GM12878 (cell line): Measurements from ENCODE around the gene RBBP4. TPM values are rescaled to one million over a fixed set of nuclear protein-coding genes. Genes with fewer than 3 reads are reported as not detected.

Experiments
- ATAC-seq: fragments of 200-7000 bp; cut with Tn5 transposase; 3 replicates; pipeline ENCODE4 v1.9.1; 2020; ENCODE audit warnings: mild to moderate bottlenecking, moderate library complexity
- BruUV-seq: library from RNA; stranded (reverse); fragments of 400-500 nt; replicated peaks from 2 replicates; lab custom pipeline; 2021; lab: Mats Ljungman, UMichigan
- CTCF ChIA-PET: fragments of 300-600 bp; sonication (Branson Sonifier 250); formaldehyde crosslinking; extraction: SDS; loops from one replicate; lab custom pipeline; 2021; ENCODE audit warnings: inconsistent platforms; lab: Yijun Ruan, JAX
- POLR2A ChIA-PET: fragments of 350-600 bp; formaldehyde crosslinking; extraction: SDS; loops from one replicate; lab custom pipeline; 2021; ENCODE audit warnings: inconsistent platforms; lab: Charles Lee
- RAD21 ChIA-PET: fragments of 300-600 bp; sonication (Branson Sonifier 250); formaldehyde crosslinking; loops from one replicate; lab custom pipeline; 2023; ENCODE audit warnings: antibody characterized with exemption; ENCODE audit not compliant: unreplicated experiment; lab: Charles Lee
- SMC1A ChIA-PET: fragments of 300-600 bp; sonication (Branson Sonifier 250); formaldehyde crosslinking; loops from one replicate; lab custom pipeline; 2023; ENCODE audit not compliant: unreplicated experiment, uncharacterized antibody; lab: Charles Lee
- DNase-seq: peaks from one replicate; pipeline ENCODE4 v3.0.0-alpha.2; 2011; ENCODE audit warnings: low read depth, low spot score
- FAIRE-seq: peaks from 3 replicates; lab custom pipeline; 2011; peaks lifted over from hg19 to GRCh38; lab: Jason Lieb, UNC
- H2AFZ ChIP-seq: 2 replicates; pipeline ENCODE4 v1.6.0; 2011; ENCODE audit warnings: low read depth, low read length, control low read depth; ENCODE audit not compliant: control insufficient read depth
- H3K27ac ChIP-seq: 2 replicates; pipeline ENCODE4 v1.5.1; 2011; ENCODE audit warnings: control low read depth; ENCODE audit not compliant: control insufficient read depth, insufficient read depth
- H3K27me3 ChIP-seq, 2 experiments: replicated peaks in 1 of 2; 2 replicates each; pipeline versions ENCODE4 v1.6.0 to v1.6.1; 2011; ENCODE audit warnings: low read length in 1 of 2; ENCODE audit not compliant: control insufficient read depth in 2 of 2, insufficient read depth in 2 of 2
- H3K36me3 ChIP-seq, 2 experiments: 2 replicates each; pipeline ENCODE4 v1.5.1; 2011; ENCODE audit warnings: low read length in 1 of 2; ENCODE audit not compliant: control insufficient read depth in 2 of 2, insufficient read depth in 2 of 2
- H3K4me1 ChIP-seq: 2 replicates; pipeline ENCODE4 v1.6.1; 2011; ENCODE audit warnings: mild to moderate bottlenecking, low read length, moderate library complexity, mixed read lengths; ENCODE audit not compliant: control insufficient read depth, insufficient read depth
- H3K4me2 ChIP-seq: 2 replicates; pipeline ENCODE4 v1.6.0; 2011; ENCODE audit warnings: control low read depth; ENCODE audit not compliant: control insufficient read depth, insufficient read depth
- H3K4me3 ChIP-seq: fragments of 200-600 bp; sonication (generic); 2 replicates; pipeline ENCODE4 v1.5.1; 2016
- H3K79me2 ChIP-seq: 2 replicates; pipeline ENCODE4 v1.6.0; 2011; ENCODE audit warnings: low read length; ENCODE audit not compliant: control insufficient read depth, insufficient read depth
- H3K9ac ChIP-seq: 2 replicates; pipeline ENCODE4 v1.8.0; 2011; ENCODE audit warnings: low read length, control low read depth, mixed read lengths; ENCODE audit not compliant: control insufficient read depth, insufficient read depth
- H3K9me3 ChIP-seq: replicated peaks from 3 replicates; pipeline ENCODE4 v1.5.1; 2011; ENCODE audit warnings: mild to moderate bottlenecking, low read length; ENCODE audit not compliant: control insufficient read depth, insufficient read depth
- H4K20me1 ChIP-seq: 2 replicates; pipeline ENCODE4 v1.6.0; 2011; ENCODE audit not compliant: control insufficient read depth, insufficient read depth
- BACH1 ChIP-seq: fragments of 450-650 bp; IDR thresholded peaks from 2 replicates; pipeline ENCODE4 v1.6.1; 2017; ENCODE audit warnings: mild to moderate bottlenecking, borderline replicate concordance
- FOXM1 ChIP-seq: IDR thresholded peaks from 2 replicates; pipeline ENCODE4 v1.6.1; 2012; ENCODE audit warnings: low read depth, mild to moderate bottlenecking, inconsistent platforms, low read length, moderate library complexity
- LARP7 ChIP-seq: fragments of 450-650 bp; IDR thresholded peaks from 2 replicates; pipeline ENCODE4 v1.6.1; 2017; ENCODE audit warnings: mild to moderate bottlenecking
- MEF2B ChIP-seq: fragments of 450-650 bp; IDR thresholded peaks from 2 replicates; pipeline ENCODE4 v1.6.1; 2018; ENCODE audit warnings: mild to moderate bottlenecking, moderate library complexity; ENCODE audit not compliant: partially characterized antibody, poor library complexity, severe bottlenecking
- NFYB ChIP-seq: IDR thresholded peaks from 2 replicates; pipeline ENCODE4 v1.6.1; 2011; ENCODE audit warnings: low read depth, mild to moderate bottlenecking, low read length, improper control_type of control experiment, moderate library complexity; ENCODE audit not compliant: insufficient read depth
- RUNX3 ChIP-seq: IDR thresholded peaks from 2 replicates; pipeline ENCODE4 v1.6.1; 2012; ENCODE audit warnings: low read length, inconsistent platforms
- SMAD5 ChIP-seq: IDR thresholded peaks from 2 replicates; pipeline ENCODE4 v1.6.1; 2016; ENCODE audit warnings: antibody characterized with exemption, low read depth
- SMC3 ChIP-seq: IDR thresholded peaks from 2 replicates; pipeline ENCODE4 v1.6.1; 2011; ENCODE audit warnings: low read length, improper control_type of control experiment, borderline replicate concordance
- SRF ChIP-seq, 2 experiments: IDR thresholded peaks; 2 replicates each; pipeline ENCODE4 v1.6.1; 2011; ENCODE audit warnings: low read depth in 2 of 2, low read length in 2 of 2, mild to moderate bottlenecking in 1 of 2, moderate library complexity in 1 of 2
- WGBS: methylation state at CpG from one replicate; pipeline ENCODE4 v1.1.6; 2016; ENCODE audit warnings: low lambda C conversion rate; ENCODE audit not compliant: insufficient replicate concordance, insufficient coverage; ENCODE audit errors: missing lambda C conversion rate; 5-methylcytosine and 5-hydroxymethylcytosine counted together
- in situ Hi-C: fragments of 300-500 bp; cut with MboI; formaldehyde crosslinking; loops from 9 replicates; pipeline ENCODE4 v1.14.3; 2018; ENCODE audit warnings: mixed read lengths
- intact Hi-C: fragments of 100-400 bp; cut with micrococcal nuclease; formaldehyde crosslinking; loops from one replicate; pipeline ENCODE4 v1.14.2; 2022; ENCODE audit not compliant: unreplicated experiment
- polyA plus RNA-seq, 11 experiments: library from polyadenylated mRNA; depleted of rRNA in 4 of 11; unstranded in 6 of 11; stranded (reverse) in 5 of 11; fragments of >200 nt; fragmentation: Nextera tagmentation in 4 of 11; fragmentation: Illumina TruSeq in 1 of 11; extraction: Ambion mirVana in 4 of 11; extraction: Trizol in 1 of 11; gene quantifications; 1 replicate in 1 of 11; 2 replicates in 10 of 11; pipeline versions ENCODE4 v1.2.1 to v1.2.3, GENCODE V29; 2011 to 2016; ENCODE audit warnings: inconsistent platforms in 2 of 11, missing spikeins in 2 of 11, low read depth in 1 of 11
- total RNA-seq, 4 experiments: library from RNA; depleted of rRNA in 3 of 4; stranded (reverse); fragments of >200 nt in 3 of 4; fragmentation: Illumina TruSeq in 1 of 4; extraction: Trizol in 1 of 4; gene quantifications; 2 replicates each; pipeline versions ENCODE4 v1.2.1 to v1.2.3, GENCODE V29; 2013 to 2021
- TF ChIP-seq, protein P1 (sequence below), 3 experiments: IDR thresholded peaks in 2 of 3; conservative IDR thresholded peaks in 1 of 3; 2 replicates each; pipeline ENCODE4 v1.5.1; 2011; ENCODE audit warnings: low read depth in 3 of 3, low read length in 3 of 3, mild to moderate bottlenecking in 3 of 3, control low read depth in 2 of 3, moderate library complexity in 2 of 3, inconsistent platforms in 1 of 3, mixed read lengths in 1 of 3; ENCODE audit not compliant: control insufficient read depth in 2 of 3, insufficient read depth in 1 of 3; ENCODE audit errors: extremely low read depth in 1 of 3

RBBP4 gene
- total and polyA plus RNA-seq, 10 of the 15 experiments (the other 5 are each of a cell fraction or from before 2014, with no cell fraction given) = 120 to 357 (median 231) TPM

- H3K4me3 ChIP-seq = no peak overlapping the region
- CTCF ChIA-PET = interaction anchor here (0.8 to 0.9 kb wide), 2 partner anchors 14 to 164 kb away, joined by 3 read pairs; no protein-coding TSS in a partner anchor
- in situ Hi-C loops (no loop called here), intact Hi-C loops (no loop called here)
- FAIRE-seq (no peak), DNase-seq (no peak), ATAC-seq (peak; percentile 40; the same call in 2 of the 3 replicates)
- no peak overlapping the region for H3K27ac ChIP-seq
- no TSS peak for BruUV-seq
- H2AFZ ChIP-seq = no peak overlapping the region
- H3K9ac ChIP-seq = no peak overlapping the region
- WGBS = 0% methylated on average over 2 of the region's 2 CpGs
- H4K20me1 ChIP-seq = no peaks in the 10 kb centered on the region
- POLR2A ChIA-PET = interaction anchor here (1.4 kb wide), 1 partner anchor 13 kb away, joined by 4 read pairs; no protein-coding TSS in a partner anchor
- H3K27me3 ChIP-seq = no peaks in the 10 kb centered on the region
- RAD21 ChIA-PET = interaction anchor here (1.5 kb wide), 1 partner anchor 28 kb away, joined by 4 read pairs; no protein-coding TSS in a partner anchor
- SMC1A ChIA-PET = interaction anchor here (0.9 to 1.2 kb wide), 2 partner anchors 26 to 72 kb away, joined by 3 read pairs; no protein-coding TSS in a partner anchor
- TF ChIP-seq SRF (IDR thresholded peaks at IDR 0.05; ENCODE audit: low read depth in 2 of 2, low read length in 2 of 2) (no peak), LARP7 (no peak), MEF2B (no peak), FOXM1 (no peak), RUNX3 (peak; percentile 20; the same call in 1 of the 2 replicates), SMC3 (no peak), NFYB (no peak), BACH1 (no peak), SMAD5 (0 out of 2 replicates have a peak, but pooled peaks have one; percentile 10)
- TF ChIP-seq, protein P1, sequence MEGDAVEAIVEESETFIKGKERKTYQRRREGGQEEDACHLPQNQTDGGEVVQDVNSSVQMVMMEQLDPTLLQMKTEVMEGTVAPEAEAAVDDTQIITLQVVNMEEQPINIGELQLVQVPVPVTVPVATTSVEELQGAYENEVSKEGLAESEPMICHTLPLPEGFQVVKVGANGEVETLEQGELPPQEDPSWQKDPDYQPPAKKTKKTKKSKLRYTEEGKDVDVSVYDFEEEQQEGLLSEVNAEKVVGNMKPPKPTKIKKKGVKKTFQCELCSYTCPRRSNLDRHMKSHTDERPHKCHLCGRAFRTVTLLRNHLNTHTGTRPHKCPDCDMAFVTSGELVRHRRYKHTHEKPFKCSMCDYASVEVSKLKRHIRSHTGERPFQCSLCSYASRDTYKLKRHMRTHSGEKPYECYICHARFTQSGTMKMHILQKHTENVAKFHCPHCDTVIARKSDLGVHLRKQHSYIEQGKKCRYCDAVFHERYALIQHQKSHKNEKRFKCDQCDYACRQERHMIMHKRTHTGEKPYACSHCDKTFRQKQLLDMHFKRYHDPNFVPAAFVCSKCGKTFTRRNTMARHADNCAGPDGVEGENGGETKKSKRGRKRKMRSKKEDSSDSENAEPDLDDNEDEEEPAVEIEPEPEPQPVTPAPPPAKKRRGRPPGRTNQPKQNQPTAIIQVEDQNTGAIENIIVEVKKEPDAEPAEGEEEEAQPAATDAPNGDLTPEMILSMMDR (IDR thresholded peaks at IDR 0.05 in 2 of 3, conservative IDR thresholded peaks at IDR 0.05 in 1 of 3; ENCODE audit: control insufficient read depth in 2 of 3, extremely low read depth in 1 of 3, insufficient read depth in 1 of 3, low read depth in 3 of 3, low read length in 3 of 3) = no peak
- no peaks in the 10 kb centered on the region for H3K79me2 ChIP-seq
- H3K4me1 ChIP-seq = no peaks in the 10 kb centered on the region
- H3K9me3 ChIP-seq = no peaks in the 10 kb centered on the region
- H3K36me3 ChIP-seq = peaks cover 4 to 15% of the 10 kb centered on the region in 2 experiments
- no peak overlapping the region for H3K4me2 ChIP-seq
These were observed 33.3 kb downstream of the RBBP4 start for GRCh38 chr1:32684167-32684811.
